GM12878 (cell line): Measurements from ENCODE around the gene SURF2. TPM values are rescaled to one million over a fixed set of nuclear protein-coding genes. Genes with fewer than 3 reads are reported as not detected.

Experiments
- ATAC-seq: fragments of 200-7000 bp; cut with Tn5 transposase; 3 replicates; pipeline ENCODE4 v1.9.1; 2020; ENCODE audit warnings: mild to moderate bottlenecking, moderate library complexity
- BruUV-seq: library from RNA; stranded (reverse); fragments of 400-500 nt; replicated peaks from 2 replicates; lab custom pipeline; 2021; lab: Mats Ljungman, UMichigan
- CTCF ChIA-PET: fragments of 300-600 bp; sonication (Branson Sonifier 250); formaldehyde crosslinking; extraction: SDS; loops from one replicate; lab custom pipeline; 2021; ENCODE audit warnings: inconsistent platforms; lab: Yijun Ruan, JAX
- POLR2A ChIA-PET: fragments of 350-600 bp; formaldehyde crosslinking; extraction: SDS; loops from one replicate; lab custom pipeline; 2021; ENCODE audit warnings: inconsistent platforms; lab: Charles Lee
- RAD21 ChIA-PET: fragments of 300-600 bp; sonication (Branson Sonifier 250); formaldehyde crosslinking; loops from one replicate; lab custom pipeline; 2023; ENCODE audit warnings: antibody characterized with exemption; ENCODE audit not compliant: unreplicated experiment; lab: Charles Lee
- SMC1A ChIA-PET: fragments of 300-600 bp; sonication (Branson Sonifier 250); formaldehyde crosslinking; loops from one replicate; lab custom pipeline; 2023; ENCODE audit not compliant: unreplicated experiment, uncharacterized antibody; lab: Charles Lee
- DNase-seq: peaks from one replicate; pipeline ENCODE4 v3.0.0-alpha.2; 2011; ENCODE audit warnings: low read depth, low spot score
- FAIRE-seq: peaks from 3 replicates; lab custom pipeline; 2011; peaks lifted over from hg19 to GRCh38; lab: Jason Lieb, UNC
- H2AFZ ChIP-seq: 2 replicates; pipeline ENCODE4 v1.6.0; 2011; ENCODE audit warnings: low read depth, low read length, control low read depth; ENCODE audit not compliant: control insufficient read depth
- H3K27ac ChIP-seq: 2 replicates; pipeline ENCODE4 v1.5.1; 2011; ENCODE audit warnings: control low read depth; ENCODE audit not compliant: control insufficient read depth, insufficient read depth
- H3K27me3 ChIP-seq, 2 experiments: replicated peaks in 1 of 2; 2 replicates each; pipeline versions ENCODE4 v1.6.0 to v1.6.1; 2011; ENCODE audit warnings: low read length in 1 of 2; ENCODE audit not compliant: control insufficient read depth in 2 of 2, insufficient read depth in 2 of 2
- H3K36me3 ChIP-seq, 2 experiments: 2 replicates each; pipeline ENCODE4 v1.5.1; 2011; ENCODE audit warnings: low read length in 1 of 2; ENCODE audit not compliant: control insufficient read depth in 2 of 2, insufficient read depth in 2 of 2
- H3K4me1 ChIP-seq: 2 replicates; pipeline ENCODE4 v1.6.1; 2011; ENCODE audit warnings: mild to moderate bottlenecking, low read length, moderate library complexity, mixed read lengths; ENCODE audit not compliant: control insufficient read depth, insufficient read depth
- H3K4me2 ChIP-seq: 2 replicates; pipeline ENCODE4 v1.6.0; 2011; ENCODE audit warnings: control low read depth; ENCODE audit not compliant: control insufficient read depth, insufficient read depth
- H3K4me3 ChIP-seq: fragments of 200-600 bp; sonication (generic); 2 replicates; pipeline ENCODE4 v1.5.1; 2016
- H3K79me2 ChIP-seq: 2 replicates; pipeline ENCODE4 v1.6.0; 2011; ENCODE audit warnings: low read length; ENCODE audit not compliant: control insufficient read depth, insufficient read depth
- H3K9ac ChIP-seq: 2 replicates; pipeline ENCODE4 v1.8.0; 2011; ENCODE audit warnings: low read length, control low read depth, mixed read lengths; ENCODE audit not compliant: control insufficient read depth, insufficient read depth
- H3K9me3 ChIP-seq: replicated peaks from 3 replicates; pipeline ENCODE4 v1.5.1; 2011; ENCODE audit warnings: mild to moderate bottlenecking, low read length; ENCODE audit not compliant: control insufficient read depth, insufficient read depth
- H4K20me1 ChIP-seq: 2 replicates; pipeline ENCODE4 v1.6.0; 2011; ENCODE audit not compliant: control insufficient read depth, insufficient read depth
- CEBPB ChIP-seq, 2 experiments: fragments of 150-350 bp in 1 of 2; IDR thresholded peaks; 2 replicates each; pipeline ENCODE4 v1.6.1; 2012 to 2014; ENCODE audit warnings: low read depth in 2 of 2, low read length in 2 of 2, borderline replicate concordance in 1 of 2, inconsistent platforms in 1 of 2
- E4F1 ChIP-seq: fragments of 450-650 bp; IDR thresholded peaks from 2 replicates; pipeline ENCODE4 v1.6.1; 2018; ENCODE audit warnings: borderline replicate concordance, mild to moderate bottlenecking; ENCODE audit not compliant: partially characterized antibody
- ESRRA ChIP-seq: IDR thresholded peaks from 2 replicates; pipeline ENCODE4 v1.6.1; 2012; ENCODE audit warnings: mild to moderate bottlenecking, low read length, improper control_type of control experiment
- GATAD2B ChIP-seq: fragments of 450-650 bp; conservative IDR thresholded peaks from 2 replicates; pipeline ENCODE4 v1.6.1; 2017; ENCODE audit warnings: low read depth, mild to moderate bottlenecking, moderate library complexity
- HCFC1 ChIP-seq: fragments of 150-350 bp; IDR thresholded peaks from 2 replicates; pipeline ENCODE4 v1.6.1; 2014; ENCODE audit warnings: low read length
- JUND ChIP-seq: IDR thresholded peaks from 2 replicates; pipeline ENCODE4 v1.6.1; 2012; ENCODE audit warnings: low read depth, mild to moderate bottlenecking, low read length, improper control_type of control experiment, moderate library complexity
- PAX8 ChIP-seq: fragments of 450-650 bp; IDR thresholded peaks from 2 replicates; pipeline ENCODE4 v1.6.1; 2017; ENCODE audit warnings: mild to moderate bottlenecking, moderate library complexity
- RB1 ChIP-seq: fragments of 450-650 bp; formaldehyde crosslinking; IDR thresholded peaks from 2 replicates; pipeline ENCODE4 v1.6.1; 2017; ENCODE audit warnings: mild to moderate bottlenecking, borderline replicate concordance
- SPI1 ChIP-seq: IDR thresholded peaks from 2 replicates; pipeline ENCODE4 v1.6.1; 2011; ENCODE audit warnings: low read depth, mild to moderate bottlenecking, low read length, moderate library complexity, borderline replicate concordance; ENCODE audit not compliant: insufficient read depth
- STAT1 ChIP-seq: fragments of 450-650 bp; conservative IDR thresholded peaks from 2 replicates; pipeline ENCODE4 v1.6.1; 2014; ENCODE audit warnings: antibody characterized with exemption, mild to moderate bottlenecking
- SUPT20H ChIP-seq: IDR thresholded peaks from 2 replicates; pipeline ENCODE4 v1.6.1; 2011; ENCODE audit warnings: low read depth, mild to moderate bottlenecking, low read length, moderate library complexity, borderline replicate concordance; ENCODE audit not compliant: control insufficient read depth
- USF2 ChIP-seq: IDR thresholded peaks from 2 replicates; pipeline ENCODE4 v1.6.1; 2011; ENCODE audit warnings: low read depth, low read length, improper control_type of control experiment, borderline replicate concordance
- ZNF274 ChIP-seq: IDR thresholded peaks from one replicate; pipeline ENCODE4 v1.8.0; 2011; ENCODE audit not compliant: insufficient read length, insufficient read depth
- ZNF622 ChIP-seq: fragments of 450-650 bp; IDR thresholded peaks from 2 replicates; pipeline ENCODE4 v1.6.1; 2017; ENCODE audit warnings: mild to moderate bottlenecking, inconsistent platforms
- ZZZ3 ChIP-seq: IDR thresholded peaks from 2 replicates; pipeline ENCODE4 v1.6.1; 2011; ENCODE audit warnings: low read depth; ENCODE audit not compliant: control insufficient read depth, insufficient read length
- WGBS: methylation state at CpG from one replicate; pipeline ENCODE4 v1.1.6; 2016; ENCODE audit warnings: low lambda C conversion rate; ENCODE audit not compliant: insufficient replicate concordance, insufficient coverage; ENCODE audit errors: missing lambda C conversion rate; 5-methylcytosine and 5-hydroxymethylcytosine counted together
- in situ Hi-C: fragments of 300-500 bp; cut with MboI; formaldehyde crosslinking; loops from 9 replicates; pipeline ENCODE4 v1.14.3; 2018; ENCODE audit warnings: mixed read lengths
- intact Hi-C: fragments of 100-400 bp; cut with micrococcal nuclease; formaldehyde crosslinking; loops from one replicate; pipeline ENCODE4 v1.14.2; 2022; ENCODE audit not compliant: unreplicated experiment
- polyA plus RNA-seq, 11 experiments: library from polyadenylated mRNA; depleted of rRNA in 4 of 11; unstranded in 6 of 11; stranded (reverse) in 5 of 11; fragments of >200 nt; fragmentation: Nextera tagmentation in 4 of 11; fragmentation: Illumina TruSeq in 1 of 11; extraction: Ambion mirVana in 4 of 11; extraction: Trizol in 1 of 11; gene quantifications; 1 replicate in 1 of 11; 2 replicates in 10 of 11; pipeline versions ENCODE4 v1.2.1 to v1.2.3, GENCODE V29; 2011 to 2016; ENCODE audit warnings: inconsistent platforms in 2 of 11, missing spikeins in 2 of 11, low read depth in 1 of 11
- total RNA-seq, 4 experiments: library from RNA; depleted of rRNA in 3 of 4; stranded (reverse); fragments of >200 nt in 3 of 4; fragmentation: Illumina TruSeq in 1 of 4; extraction: Trizol in 1 of 4; gene quantifications; 2 replicates each; pipeline versions ENCODE4 v1.2.1 to v1.2.3, GENCODE V29; 2013 to 2021
- TF ChIP-seq, protein P1 (sequence below): fragments of 450-650 bp; IDR thresholded peaks from 2 replicates; pipeline ENCODE4 v1.6.1; 2017; ENCODE audit warnings: mild to moderate bottlenecking, moderate library complexity
- TF ChIP-seq, protein P2 (sequence below): fragments of 450-650 bp; IDR thresholded peaks from 2 replicates; pipeline ENCODE4 v1.6.1; 2016; ENCODE audit warnings: mild to moderate bottlenecking

Gene SURF2
- total and polyA plus RNA-seq, 10 of the 15 experiments (the other 5 are each of a cell fraction or from before 2014, with no cell fraction given): 4.0 to 41.7 (median 20.8) TPM

DNA sequence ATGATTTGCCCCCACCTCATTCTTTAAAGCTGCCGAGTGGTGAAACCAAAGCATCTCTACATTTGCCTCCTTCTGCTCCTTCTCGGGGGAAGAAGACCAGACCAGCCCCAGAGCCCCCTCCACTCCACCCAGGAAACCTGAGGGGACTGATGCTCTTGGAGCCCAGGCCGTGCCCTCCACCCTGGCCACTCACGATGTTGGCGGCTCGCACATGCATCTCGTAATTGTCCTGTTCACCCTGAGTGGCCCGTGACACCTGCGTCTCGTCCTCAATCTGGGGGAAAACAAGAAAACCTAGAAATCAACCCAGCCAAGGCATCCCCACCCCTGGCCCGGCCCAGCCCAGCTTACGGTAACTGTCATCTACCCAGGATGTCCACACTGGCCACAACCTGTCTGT is 11.4 kb upstream of the SURF2 start:
- Histone ChIP-seq H4K20me1 (no peaks in the 10 kb centered on the region), H3K9me3 (no peaks in the 10 kb centered on the region), H3K27me3 (no peaks in the 10 kb centered on the region), H3K4me3 (no peak overlapping the region), H3K36me3 (peaks cover 17 to 28% of the 10 kb centered on the region in 2 experiments), H3K4me2 (no peak overlapping the region), H3K27ac (no peak overlapping the region), H2AFZ (no peak overlapping the region), H3K79me2 (peaks cover 39% of the 10 kb centered on the region), H3K9ac (no peak overlapping the region), H3K4me1 (peaks cover 24% of the 10 kb centered on the region)
- 96% methylated on average over 12 of the region's 12 CpGs for WGBS
- no peak for DNase-seq
- ChIA-PET CTCF (no interaction called here), POLR2A (no interaction called here), SMC1A (no interaction called here), RAD21 (no interaction called here)
- BruUV-seq: no TSS peak
- no peak for FAIRE-seq
- in situ Hi-C loops (no loop called here), intact Hi-C loops (loop anchor here (5.0 kb wide), 1 partner anchor 132 kb away; the partner anchor contains the start of gene SLC2A6)
- ATAC-seq: no peak
- TF ChIP-seq JUND (no peak), GATAD2B (no peak), USF2 (no peak), E4F1 (no peak), HCFC1 (no peak), ZZZ3 (no peak), PAX8 (no peak), ZNF622 (no peak), SPI1 (no peak), ESRRA (no peak), RB1 (no peak), SUPT20H (no peak), CEBPB (IDR thresholded peaks at IDR 0.05; ENCODE audit: borderline replicate concordance in 1 of 2, low read depth in 2 of 2, low read length in 2 of 2) (no peak), ZNF274 (no peak), STAT1 (no peak)
- TF ChIP-seq, protein P1, sequence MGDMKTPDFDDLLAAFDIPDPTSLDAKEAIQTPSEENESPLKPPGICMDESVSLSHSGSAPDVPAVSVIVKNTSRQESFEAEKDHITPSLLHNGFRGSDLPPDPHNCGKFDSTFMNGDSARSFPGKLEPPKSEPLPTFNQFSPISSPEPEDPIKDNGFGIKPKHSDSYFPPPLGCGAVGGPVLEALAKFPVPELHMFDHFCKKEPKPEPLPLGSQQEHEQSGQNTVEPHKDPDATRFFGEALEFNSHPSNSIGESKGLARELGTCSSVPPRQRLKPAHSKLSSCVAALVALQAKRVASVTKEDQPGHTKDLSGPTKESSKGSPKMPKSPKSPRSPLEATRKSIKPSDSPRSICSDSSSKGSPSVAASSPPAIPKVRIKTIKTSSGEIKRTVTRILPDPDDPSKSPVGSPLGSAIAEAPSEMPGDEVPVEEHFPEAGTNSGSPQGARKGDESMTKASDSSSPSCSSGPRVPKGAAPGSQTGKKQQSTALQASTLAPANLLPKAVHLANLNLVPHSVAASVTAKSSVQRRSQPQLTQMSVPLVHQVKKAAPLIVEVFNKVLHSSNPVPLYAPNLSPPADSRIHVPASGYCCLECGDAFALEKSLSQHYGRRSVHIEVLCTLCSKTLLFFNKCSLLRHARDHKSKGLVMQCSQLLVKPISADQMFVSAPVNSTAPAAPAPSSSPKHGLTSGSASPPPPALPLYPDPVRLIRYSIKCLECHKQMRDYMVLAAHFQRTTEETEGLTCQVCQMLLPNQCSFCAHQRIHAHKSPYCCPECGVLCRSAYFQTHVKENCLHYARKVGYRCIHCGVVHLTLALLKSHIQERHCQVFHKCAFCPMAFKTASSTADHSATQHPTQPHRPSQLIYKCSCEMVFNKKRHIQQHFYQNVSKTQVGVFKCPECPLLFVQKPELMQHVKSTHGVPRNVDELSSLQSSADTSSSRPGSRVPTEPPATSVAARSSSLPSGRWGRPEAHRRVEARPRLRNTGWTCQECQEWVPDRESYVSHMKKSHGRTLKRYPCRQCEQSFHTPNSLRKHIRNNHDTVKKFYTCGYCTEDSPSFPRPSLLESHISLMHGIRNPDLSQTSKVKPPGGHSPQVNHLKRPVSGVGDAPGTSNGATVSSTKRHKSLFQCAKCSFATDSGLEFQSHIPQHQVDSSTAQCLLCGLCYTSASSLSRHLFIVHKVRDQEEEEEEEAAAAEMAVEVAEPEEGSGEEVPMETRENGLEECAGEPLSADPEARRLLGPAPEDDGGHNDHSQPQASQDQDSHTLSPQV: no peak
- TF ChIP-seq, protein P2, sequence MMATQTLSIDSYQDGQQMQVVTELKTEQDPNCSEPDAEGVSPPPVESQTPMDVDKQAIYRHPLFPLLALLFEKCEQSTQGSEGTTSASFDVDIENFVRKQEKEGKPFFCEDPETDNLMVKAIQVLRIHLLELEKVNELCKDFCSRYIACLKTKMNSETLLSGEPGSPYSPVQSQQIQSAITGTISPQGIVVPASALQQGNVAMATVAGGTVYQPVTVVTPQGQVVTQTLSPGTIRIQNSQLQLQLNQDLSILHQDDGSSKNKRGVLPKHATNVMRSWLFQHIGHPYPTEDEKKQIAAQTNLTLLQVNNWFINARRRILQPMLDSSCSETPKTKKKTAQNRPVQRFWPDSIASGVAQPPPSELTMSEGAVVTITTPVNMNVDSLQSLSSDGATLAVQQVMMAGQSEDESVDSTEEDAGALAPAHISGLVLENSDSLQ: no peak
